Effector memory CD4-positive, alpha-beta T cell (primary cell): ENCODE results near the gene CERS6.

Source experiments
- DNase-seq, 3 donors: peaks; one replicate each; pipeline ENCODE4 v3.0.0-alpha.2; 2020
- H3K27ac ChIP-seq: 2 replicates; pipeline ENCODE4 v1.7.0; 2013; ENCODE audit warnings: mild to moderate bottlenecking, low read length, moderate library complexity; ENCODE audit not compliant: insufficient read depth, poor library complexity, severe bottlenecking
- H3K27me3 ChIP-seq: replicated peaks from 2 replicates; pipeline ENCODE4 v1.7.0; 2013; ENCODE audit warnings: mild to moderate bottlenecking, low read length; ENCODE audit not compliant: insufficient read depth, control insufficient read depth, poor library complexity, severe bottlenecking
- H3K36me3 ChIP-seq: 2 replicates; pipeline ENCODE4 v1.7.0; 2013; ENCODE audit warnings: mild to moderate bottlenecking, low read length, moderate library complexity; ENCODE audit not compliant: control insufficient read depth, insufficient read depth
- H3K4me1 ChIP-seq: 2 replicates; pipeline ENCODE4 v1.7.0; 2013; ENCODE audit warnings: low read length, mild to moderate bottlenecking; ENCODE audit not compliant: control insufficient read depth, insufficient read depth, poor library complexity, severe bottlenecking
- H3K4me3 ChIP-seq: 2 replicates; pipeline ENCODE4 v1.7.0; 2013; ENCODE audit warnings: low read length, low read depth, mild to moderate bottlenecking; ENCODE audit not compliant: insufficient read depth, poor library complexity, severe bottlenecking
- H3K9me3 ChIP-seq: 2 replicates; pipeline ENCODE4 v1.7.0; 2013; ENCODE audit warnings: mild to moderate bottlenecking, low read length, moderate library complexity; ENCODE audit not compliant: control insufficient read depth

Gene CERS6

GRCh38 chr2:168574856-168575630 is 119.0 kb downstream of the CERS6 start:
- Histone ChIP-seq H3K4me3 (no peak overlapping the region), H3K9me3 (no peaks in the 10 kb centered on the region), H3K27me3 (no peaks in the 10 kb centered on the region), H3K36me3 (no peaks in the 10 kb centered on the region), H3K4me1 (no peaks in the 10 kb centered on the region), H3K27ac (no peak overlapping the region)
- no peak for DNase-seq

- H3K4me1 ChIP-seq = no peaks in the 10 kb centered on the region
- H3K9me3 ChIP-seq = no peaks in the 10 kb centered on the region
- H3K36me3 ChIP-seq = no peaks in the 10 kb centered on the region
Measured at GRCh38 chr2:168577885-168578284, 121.8 kb downstream of the CERS6 start.

GRCh38 chr2:168583064-168583709 is 127.1 kb downstream of the CERS6 start:
- H3K4me3 ChIP-seq = no peak overlapping the region
- no peaks in the 10 kb centered on the region for H3K36me3 ChIP-seq
- no peaks in the 10 kb centered on the region for H3K27me3 ChIP-seq
- no peak for DNase-seq
- H3K4me1 ChIP-seq = no peaks in the 10 kb centered on the region
- H3K9me3 ChIP-seq = no peaks in the 10 kb centered on the region
- no peak overlapping the region for H3K27ac ChIP-seq

More at GRCh38 chr2:168577885-168578284, 121.8 kb downstream of the CERS6 start:
- Histone ChIP-seq H3K27ac (no peak overlapping the region), H3K4me3 (no peak overlapping the region), H3K27me3 (no peaks in the 10 kb centered on the region)
- DNase-seq = no peak

- no peak for DNase-seq
- Histone ChIP-seq H3K36me3 (no peaks in the 10 kb centered on the region), H3K27ac (no peak overlapping the region)
Measured at GRCh38 chr2:168583710-168584521, 127.8 kb downstream of the CERS6 start.

GRCh38 chr2:168584911-168585310 is 128.8 kb downstream of the CERS6 start:
- H3K4me3 ChIP-seq = no peak overlapping the region
- DNase-seq = no peak
- no peak overlapping the region for H3K27ac ChIP-seq
- H3K9me3 ChIP-seq = no peaks in the 10 kb centered on the region
- no peaks in the 10 kb centered on the region for H3K27me3 ChIP-seq
- H3K4me1 ChIP-seq = no peaks in the 10 kb centered on the region
- H3K36me3 ChIP-seq = no peaks in the 10 kb centered on the region

More at GRCh38 chr2:168583710-168584521, 127.8 kb downstream of the CERS6 start:
- Histone ChIP-seq H3K4me1 (no peaks in the 10 kb centered on the region), H3K4me3 (no peak overlapping the region), H3K9me3 (no peaks in the 10 kb centered on the region), H3K27me3 (no peaks in the 10 kb centered on the region)

GRCh38 chr2:168585700-168586099 is 129.6 kb downstream of the CERS6 start:
- H3K27ac ChIP-seq = no peak overlapping the region
- no peaks in the 10 kb centered on the region for H3K9me3 ChIP-seq
- no peaks in the 10 kb centered on the region for H3K36me3 ChIP-seq
- no peaks in the 10 kb centered on the region for H3K4me1 ChIP-seq
- no peaks in the 10 kb centered on the region for H3K27me3 ChIP-seq
- H3K4me3 ChIP-seq = no peak overlapping the region
- no peak for DNase-seq

GRCh38 chr2:168587307-168587706 is 131.2 kb downstream of the CERS6 start:
- Histone ChIP-seq H3K36me3 (no peaks in the 10 kb centered on the region), H3K4me1 (no peaks in the 10 kb centered on the region), H3K4me3 (no peak overlapping the region), H3K9me3 (no peaks in the 10 kb centered on the region), H3K27me3 (no peaks in the 10 kb centered on the region), H3K27ac (no peak overlapping the region)
- DNase-seq = no peak

- H3K27me3 ChIP-seq = no peaks in the 10 kb centered on the region
- H3K9me3 ChIP-seq = no peaks in the 10 kb centered on the region
- H3K36me3 ChIP-seq = no peaks in the 10 kb centered on the region
- H3K4me3 ChIP-seq = no peak overlapping the region
- no peaks in the 10 kb centered on the region for H3K4me1 ChIP-seq
- no peak overlapping the region for H3K27ac ChIP-seq
- no peak for DNase-seq
Measured at GRCh38 chr2:168589236-168590211, 133.5 kb downstream of the CERS6 start.

GRCh38 chr2:168592181-168592831 is 136.2 kb downstream of the CERS6 start:
- DNase-seq = no peak
- H3K4me3 ChIP-seq = no peak overlapping the region

More at GRCh38 chr2:168592181-168592831, 136.2 kb downstream of the CERS6 start:
- Histone ChIP-seq H3K27me3 (no peaks in the 10 kb centered on the region), H3K27ac (no peak overlapping the region), H3K36me3 (no peaks in the 10 kb centered on the region), H3K4me1 (no peaks in the 10 kb centered on the region), H3K9me3 (no peaks in the 10 kb centered on the region)
